Inflammatory macrophage treated with lipopolysaccharide for 1 hour (primary cell): Measurements from ENCODE around the gene ATF5.
"Not testable (repeated sequence)": the region's sequence is repeated elsewhere in the genome, so short reads cannot be mapped to it uniquely, and the experiment has no call there.

Experiments used
- DNase-seq, 2 donors: peaks; one replicate each; pipeline ENCODE4 v3.0.0-alpha.2; 2020 to 2022

Gene ATF5

DNA sequence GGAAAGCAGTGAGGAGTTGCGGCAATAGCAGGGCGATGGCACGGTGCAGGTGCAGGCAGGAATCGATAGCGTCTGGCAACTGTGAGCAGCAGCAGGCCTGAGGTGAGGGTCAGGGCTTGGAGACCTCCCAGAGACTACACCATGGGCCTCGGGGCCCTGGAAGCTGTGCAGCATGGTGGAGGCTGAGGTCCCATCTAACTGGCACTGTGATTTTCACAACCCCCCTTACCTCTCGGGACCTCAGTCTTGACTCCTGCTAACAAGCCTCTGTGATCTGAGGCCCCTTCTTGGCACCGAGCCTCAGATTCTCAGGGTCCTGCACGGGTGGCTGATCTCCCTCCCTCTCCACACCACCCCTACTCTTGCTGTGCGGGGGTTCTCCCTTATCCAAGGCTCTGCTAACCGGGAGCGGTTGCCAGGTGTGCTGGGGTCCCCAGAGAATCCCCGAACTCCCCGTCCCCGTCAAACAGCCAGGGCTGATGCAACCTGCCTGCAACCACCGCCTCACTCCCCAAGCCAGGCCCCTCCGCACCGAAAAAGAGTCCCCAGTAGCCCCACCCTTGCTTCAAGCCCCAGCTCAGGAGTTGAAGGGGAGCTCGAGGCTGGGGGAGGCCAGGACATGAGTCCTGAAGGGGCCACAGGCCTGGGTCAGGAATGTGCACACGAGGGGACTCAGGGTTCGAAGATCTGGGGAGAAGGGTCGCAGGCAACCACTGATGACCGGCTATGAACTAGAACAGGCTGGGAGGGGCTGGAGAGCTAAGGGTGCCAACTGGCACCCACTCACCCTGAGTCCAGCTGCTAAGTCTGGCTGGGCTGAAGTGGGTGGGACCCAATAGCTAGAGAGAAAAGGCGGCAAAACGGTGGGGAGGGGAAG, 4.8 kb upstream of the ATF5 start:
- no peak for DNase-seq

DNA sequence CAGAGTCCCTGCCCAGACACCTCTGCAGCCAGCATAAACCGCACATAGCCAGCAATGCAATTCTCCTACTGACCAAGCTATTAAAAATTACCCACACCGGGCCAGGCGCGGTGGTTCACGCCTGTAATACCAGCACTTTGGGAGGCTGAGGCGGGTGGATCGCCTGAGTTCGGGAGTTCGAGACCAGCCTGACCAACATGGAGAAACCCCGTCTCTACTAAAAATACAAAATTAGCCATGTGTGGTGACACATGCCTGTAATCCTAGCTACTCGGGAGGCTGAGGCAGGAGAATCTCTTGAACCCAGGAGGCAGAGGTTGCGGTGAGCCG, 4.2 kb upstream of the ATF5 start:
- not testable (repeated sequence) for DNase-seq

DNA sequence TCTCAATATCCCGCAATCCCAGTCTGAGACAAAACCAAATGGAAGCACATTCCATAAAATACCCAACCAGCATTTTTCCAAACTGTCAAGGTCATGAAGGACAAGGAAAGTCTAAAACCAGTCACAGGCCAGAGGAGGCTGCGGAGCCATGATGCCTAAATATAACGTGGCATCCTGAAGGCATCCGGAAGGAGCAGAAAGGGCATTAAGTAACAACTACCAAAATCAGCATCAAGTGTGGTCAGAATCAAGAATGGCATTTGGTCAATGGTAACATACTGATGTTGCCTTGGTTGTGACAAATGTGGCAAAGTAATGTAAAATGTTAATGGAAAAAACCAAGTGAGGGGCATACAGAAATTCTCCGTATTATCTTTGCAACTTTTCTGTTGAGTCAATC, 3.5 kb upstream of the ATF5 start:
- DNase-seq: no peak

DNA sequence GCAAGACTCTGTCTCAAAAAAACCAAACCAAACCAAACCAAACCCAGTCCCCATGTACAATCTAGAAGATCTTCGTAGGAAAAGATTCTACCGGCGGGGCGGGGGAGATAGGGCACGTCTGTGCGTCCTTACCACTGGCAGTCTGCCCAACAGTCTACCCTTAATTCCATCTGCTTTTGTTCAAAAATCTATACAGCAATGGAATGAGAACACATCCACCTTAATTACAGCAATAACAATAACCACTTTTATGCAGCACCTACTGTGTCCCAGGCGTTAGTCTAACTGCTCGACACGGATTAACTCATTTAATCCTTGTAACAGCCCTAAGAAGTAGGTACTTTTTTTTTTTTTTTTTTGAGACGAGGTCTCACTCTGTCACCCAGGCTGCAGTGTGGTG, 2.5 kb upstream of the ATF5 start:
- DNase-seq: no peak

DNA sequence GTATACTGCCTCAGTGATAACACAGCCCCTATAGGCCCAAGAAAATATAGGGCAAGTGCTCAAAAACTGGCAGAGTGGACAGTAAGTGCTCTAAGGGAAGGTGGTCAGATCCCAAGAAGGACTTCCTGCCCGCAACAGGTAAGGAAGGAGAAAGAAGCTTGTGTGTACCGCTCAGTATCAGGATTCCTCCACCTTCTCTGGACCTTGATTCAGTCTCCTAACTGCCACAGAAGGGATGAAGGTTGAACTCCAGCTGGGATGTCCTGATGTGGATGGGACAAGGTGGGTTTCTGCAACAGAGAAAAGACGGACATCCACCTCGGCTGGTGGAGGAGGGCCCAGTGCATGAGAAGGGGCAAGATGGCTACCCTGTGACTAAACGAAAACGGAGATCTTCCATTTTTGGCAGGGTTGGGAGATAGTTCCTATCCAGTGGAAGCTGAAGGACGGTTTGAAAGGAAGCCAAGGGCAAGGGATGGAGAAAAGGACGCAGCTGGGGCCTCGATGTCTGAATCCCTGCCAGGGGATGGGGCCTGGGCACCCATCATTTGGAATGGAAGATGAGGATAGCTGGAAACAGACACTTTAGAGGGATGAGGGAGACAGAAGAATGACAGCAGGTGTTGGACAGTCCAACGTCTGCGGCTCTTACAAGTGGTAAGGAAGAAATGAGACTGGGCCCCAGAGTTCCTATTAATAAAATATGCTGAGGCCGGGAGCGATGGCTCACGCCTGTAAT, 1.3 kb upstream of the ATF5 start:
- DNase-seq: no peak

DNA sequence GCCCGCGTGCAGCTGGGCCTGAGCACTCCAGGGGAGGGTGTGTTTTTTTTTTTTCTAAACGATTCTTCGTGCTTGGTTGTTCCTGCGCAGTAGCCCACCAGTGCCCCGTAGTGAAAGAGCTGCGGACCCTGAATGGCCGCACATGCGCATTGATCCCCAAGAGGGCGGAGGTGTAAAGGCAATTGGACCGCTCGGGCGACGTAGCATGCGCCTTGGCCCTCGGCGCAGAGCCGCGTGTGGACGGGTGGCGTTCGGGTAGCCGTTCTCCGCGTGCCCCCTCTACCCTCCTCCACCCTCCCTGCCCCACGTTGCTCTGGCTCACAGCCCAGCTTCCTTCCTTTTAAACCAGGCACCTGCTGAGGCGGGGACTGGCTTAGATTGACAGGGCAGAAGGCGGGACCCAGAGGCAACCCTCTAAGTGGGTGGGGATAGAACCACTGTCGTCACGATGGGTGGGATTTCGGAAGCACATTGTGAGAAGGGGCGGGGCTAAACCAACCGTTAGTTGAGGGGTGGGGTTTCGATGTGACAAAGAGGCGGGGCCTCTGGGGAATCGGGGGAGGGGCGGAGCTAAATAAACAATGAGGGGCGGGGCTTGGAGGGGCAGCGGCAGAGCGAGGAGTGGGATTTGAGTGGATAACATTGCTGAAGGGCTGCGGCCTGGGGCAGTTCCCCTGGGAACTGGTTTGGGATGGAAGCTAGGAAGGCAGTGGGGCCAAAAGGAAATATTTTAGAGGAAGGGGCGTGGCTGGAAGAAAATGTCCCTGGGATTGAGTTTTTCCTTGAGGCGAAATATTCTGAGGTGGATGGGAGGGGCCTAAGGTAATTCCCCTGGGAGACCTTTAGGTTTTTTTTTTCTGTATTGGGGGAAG, 842 bp downstream of the ATF5 start:
- peak; percentile 91 to 98 for DNase-seq

DNA sequence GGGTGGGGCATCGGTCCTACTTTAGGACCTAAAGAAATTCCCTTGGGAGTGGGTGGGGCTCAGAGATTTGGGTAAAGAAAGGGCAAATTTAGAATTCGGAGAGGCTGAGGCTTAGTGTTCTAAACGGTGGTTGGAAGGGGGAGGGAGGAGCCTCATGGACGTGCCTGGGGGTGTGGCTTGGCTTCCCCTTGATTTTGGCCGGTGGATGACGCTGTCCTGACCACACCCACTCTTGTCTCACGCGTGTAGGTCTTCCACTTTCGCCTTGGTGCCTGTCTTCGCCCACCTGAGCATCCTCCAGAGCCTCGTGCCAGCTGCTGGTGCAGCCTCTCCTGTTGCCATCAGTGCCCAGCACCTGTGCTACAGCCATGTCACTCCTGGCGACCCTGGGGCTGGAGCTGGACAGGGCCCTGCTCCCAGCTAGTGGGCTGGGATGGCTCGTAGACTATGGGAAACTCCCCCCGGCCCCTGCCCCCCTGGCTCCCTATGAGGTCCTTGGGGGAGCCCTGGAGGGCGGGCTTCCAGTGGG, 1.5 kb downstream of the ATF5 start:
- DNase-seq: peak in 1 of 2 donors; percentile 34

DNA sequence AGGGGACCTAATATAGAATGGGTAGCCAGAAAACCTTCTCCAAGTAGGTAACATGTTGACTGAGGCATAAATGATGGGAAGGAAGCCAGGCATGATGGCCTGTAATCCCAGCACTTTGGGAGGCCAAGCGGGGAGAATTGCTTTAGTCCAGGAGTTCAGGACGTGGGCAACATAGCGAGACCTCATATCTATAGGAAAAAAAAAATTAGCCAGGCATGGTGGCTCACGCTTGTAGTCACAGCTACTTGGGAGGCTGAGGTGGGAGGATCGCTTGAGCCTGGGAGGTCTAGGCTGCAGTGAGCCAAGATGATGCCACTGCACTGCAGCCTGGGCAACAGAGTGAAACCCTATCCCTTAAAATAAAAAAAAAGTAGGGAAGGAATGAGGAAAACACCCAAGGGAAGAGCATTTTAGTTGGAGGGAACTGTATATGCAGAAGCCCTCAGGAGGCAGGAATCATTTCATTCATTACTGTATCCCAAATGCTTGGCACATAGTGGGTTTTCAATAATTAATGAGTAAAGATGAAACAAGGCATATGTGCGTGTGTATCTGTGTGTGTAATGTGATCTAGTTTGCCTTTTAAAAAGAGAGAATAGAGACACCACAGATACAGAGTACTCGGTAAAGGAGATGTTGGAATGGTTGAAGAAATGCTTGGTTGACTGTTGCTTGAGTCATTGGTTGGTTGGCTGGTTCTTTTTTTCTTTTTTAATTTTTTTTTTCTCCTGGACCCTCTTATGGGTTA, 2.5 kb downstream of the ATF5 start:
- DNase-seq: no peak

DNA sequence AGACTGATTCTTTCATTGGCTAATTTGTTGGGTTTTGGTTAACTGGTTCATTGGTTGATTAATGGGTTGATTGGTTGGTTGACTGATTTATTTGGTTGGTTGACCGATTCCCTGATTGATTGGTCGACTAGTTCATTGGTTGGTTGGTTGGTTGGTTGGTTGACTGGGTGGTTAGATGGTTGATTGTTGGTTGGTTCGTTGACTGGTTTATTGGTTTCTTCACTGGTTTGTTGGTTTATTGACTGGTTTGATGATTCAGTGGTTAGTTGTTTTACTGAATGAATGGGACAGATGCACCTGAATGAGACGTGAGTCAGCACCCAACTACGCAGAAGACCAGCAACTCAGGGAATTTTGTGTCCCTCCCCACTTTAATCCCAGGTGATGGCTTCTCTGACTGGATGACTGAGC, 3.0 kb downstream of the ATF5 start:
- no peak for DNase-seq

DNA sequence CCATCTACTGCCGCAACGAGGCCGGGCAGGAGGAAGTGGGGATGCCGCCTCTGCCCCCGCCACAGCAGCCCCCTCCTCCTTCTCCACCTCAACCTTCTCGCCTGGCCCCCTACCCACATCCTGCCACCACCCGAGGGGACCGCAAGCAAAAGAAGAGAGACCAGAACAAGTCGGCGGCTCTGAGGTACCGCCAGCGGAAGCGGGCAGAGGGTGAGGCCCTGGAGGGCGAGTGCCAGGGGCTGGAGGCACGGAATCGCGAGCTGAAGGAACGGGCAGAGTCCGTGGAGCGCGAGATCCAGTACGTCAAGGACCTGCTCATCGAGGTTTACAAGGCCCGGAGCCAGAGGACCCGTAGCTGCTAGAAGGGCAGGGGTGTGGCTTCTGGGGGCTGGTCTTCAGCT, 3.7 kb downstream of the ATF5 start:
- DNase-seq: no peak

DNA sequence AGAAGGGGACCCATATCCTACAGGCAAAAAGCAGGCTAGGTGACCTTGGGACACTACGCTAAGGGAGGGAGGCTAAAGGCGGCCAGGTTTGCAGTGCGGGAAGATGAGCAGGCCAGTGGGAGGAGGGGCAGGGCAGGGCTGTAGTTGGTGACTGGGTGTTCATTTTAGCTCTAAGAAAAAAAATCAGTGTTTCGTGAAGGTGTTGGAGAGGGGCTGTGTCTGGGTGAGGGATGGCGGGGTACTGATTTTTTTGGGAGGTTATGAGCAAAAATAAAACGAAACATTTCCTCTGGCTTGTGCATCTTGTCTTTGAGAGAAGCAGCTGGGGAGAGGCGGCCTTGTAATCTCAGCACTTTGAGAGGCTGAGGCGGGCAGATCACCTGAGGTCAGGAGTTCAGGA, 4.6 kb downstream of the ATF5 start:
- no peak for DNase-seq

DNA sequence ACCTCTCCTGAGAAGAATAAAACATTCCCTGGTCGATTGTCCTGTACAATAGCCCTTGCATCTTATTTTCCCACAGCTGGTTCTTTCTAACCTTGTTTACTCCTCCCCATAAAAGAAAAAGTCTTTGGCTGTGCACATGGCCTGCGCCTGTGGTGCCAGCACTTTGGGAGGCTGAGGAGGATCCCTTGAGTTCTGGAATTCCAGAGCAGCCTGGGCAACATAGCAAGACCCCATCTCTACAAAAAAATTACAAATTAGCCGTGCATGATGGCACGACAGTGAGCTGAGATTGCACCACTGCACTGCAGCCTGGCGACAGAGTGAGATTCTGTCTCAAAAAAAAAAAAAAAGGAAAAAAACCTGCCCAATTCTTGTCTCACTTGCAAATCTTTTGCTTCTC, 7.5 kb downstream of the ATF5 start:
- no peak for DNase-seq

DNA sequence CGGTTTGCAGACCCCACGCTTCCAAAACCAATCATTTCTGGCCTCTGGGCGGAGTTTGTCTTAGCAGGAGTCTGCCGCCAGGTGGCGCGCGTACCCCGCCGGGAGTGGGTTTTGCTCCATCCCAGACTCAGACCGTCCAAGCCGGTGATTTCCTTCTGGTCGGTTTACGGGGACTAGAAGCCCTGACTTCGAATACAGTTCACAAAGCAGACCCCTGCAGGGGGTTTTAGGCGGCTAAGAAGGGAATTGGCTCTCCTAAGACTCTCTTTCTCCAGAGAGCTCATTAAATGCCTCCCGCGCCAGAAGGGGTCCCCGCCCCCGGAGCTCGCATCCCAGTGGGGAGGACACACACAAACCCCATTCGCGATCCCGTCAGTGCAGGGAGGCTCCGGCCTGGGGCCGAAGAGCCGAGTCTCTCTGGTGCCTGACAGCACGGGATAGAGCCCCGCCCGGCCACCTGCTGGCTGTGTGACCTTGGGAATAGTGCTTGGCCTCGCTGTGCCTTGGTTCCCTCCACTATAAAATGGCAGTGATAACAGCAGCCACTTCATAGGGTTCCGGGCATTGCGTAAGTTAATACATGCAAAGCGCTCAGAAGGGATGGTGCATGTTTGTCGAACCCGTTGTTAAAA, 8.9 kb downstream of the ATF5 start:
- DNase-seq: peak; percentile 49 to 94

DNA sequence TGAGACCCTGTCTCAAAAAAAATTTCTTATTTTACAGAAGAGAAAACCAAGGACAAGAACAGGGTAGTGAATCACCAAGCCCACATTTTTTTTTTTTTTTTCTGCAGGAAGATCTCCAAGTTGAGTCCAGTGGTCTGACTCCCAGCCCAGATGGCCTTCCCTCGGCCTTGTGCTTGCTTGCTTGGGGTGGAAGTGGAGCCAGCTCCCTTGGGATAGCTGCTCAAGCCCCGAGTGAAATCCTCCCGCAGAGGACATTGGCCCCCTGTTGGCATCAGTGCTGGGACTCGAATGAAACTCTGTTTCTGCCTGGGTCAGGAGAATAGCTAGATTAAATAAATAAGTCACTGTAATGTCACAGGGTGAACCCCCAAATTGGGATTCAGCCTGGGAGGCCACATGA, 9.7 kb downstream of the ATF5 start:
- no peak for DNase-seq

DNA sequence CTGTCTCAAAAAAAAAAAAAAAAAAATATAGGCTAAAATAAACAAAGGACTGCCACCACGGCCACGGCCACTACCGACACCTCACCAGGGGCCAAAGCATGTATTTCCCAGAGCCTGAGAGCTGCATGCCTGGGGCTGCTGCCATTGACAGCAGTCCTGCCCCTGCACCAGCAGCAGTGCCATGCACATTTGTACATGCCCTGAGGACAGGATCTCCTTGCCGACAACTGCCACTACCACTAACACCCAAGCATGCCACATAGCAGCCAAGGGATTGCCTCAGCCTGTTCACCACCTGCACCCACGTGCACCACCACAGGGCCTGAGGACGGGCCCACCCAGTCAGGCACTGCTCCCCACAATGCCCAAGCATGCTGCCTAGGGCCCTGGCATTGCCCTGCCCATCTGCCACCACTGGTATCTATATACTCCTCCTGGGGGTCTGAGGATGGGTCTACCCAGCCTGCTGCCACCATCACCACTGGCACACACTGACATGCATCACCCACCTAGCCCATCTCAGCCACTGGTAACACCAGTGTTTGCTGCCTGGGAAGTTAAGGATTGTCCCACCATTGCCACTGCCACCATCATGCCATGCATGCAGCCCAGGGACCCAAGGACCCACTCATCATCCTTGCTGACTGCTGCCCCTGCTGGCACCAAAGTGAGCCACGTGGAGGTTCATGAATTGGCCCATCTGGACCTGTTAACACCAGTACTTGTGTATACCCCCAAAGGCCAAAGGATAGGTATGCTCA, 10.9 kb downstream of the ATF5 start:
- DNase-seq: no peak

DNA sequence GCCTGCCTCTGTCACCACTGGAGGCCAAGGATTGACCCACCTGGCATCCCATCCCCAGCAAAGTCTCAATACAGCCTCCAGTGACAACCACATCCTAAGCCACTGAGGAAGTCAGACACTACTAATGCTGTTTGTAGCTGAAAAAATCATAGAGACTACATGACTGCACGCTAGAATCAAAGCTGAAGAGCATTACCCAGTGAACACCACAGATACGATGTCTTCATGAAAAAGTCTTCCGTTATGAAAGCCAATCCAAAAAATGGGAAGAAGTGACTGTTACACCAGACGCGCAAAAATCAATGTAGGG, 11.4 kb downstream of the ATF5 start:
- DNase-seq: no peak

DNA sequence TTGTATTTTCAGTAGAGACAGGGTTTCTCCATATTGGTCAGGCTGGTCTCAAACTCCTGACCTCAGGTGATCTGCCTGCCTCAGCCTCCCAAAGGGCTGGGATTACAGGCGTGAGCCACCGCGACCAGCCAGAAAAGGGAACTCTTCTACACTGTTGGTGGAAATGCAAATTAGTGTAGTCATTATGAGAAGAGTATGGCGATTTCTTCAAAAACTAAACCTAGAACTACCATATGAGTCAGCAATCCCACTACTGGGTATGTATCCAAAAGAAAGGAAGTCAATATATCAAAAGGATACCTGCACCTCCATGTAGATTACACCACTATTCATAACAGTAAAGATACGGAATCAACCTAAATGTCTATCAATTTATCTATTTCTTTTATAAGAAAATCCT, 15.6 kb downstream of the ATF5 start:
- DNase-seq: peak; percentile 79

DNA sequence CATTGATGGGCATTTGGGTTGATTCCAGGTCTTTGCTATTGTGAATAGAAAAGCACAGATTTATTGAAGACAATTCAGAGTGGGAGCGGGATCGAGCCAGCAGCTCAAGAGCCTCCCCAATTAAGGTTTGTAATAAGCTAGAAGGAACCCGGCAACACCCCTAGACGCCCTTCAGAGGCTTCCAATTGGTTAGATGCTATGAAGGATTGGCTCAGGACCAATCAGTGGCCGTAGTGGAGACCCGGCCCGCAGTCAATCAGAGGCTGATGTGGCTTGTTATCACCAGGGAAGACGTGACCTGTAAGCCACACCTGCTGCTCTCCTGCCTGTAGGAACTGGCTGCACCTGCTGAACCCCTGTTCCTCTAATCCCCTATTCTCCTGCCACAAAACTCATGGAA, 17.4 kb downstream of the ATF5 start:
- DNase-seq: no peak

DNA sequence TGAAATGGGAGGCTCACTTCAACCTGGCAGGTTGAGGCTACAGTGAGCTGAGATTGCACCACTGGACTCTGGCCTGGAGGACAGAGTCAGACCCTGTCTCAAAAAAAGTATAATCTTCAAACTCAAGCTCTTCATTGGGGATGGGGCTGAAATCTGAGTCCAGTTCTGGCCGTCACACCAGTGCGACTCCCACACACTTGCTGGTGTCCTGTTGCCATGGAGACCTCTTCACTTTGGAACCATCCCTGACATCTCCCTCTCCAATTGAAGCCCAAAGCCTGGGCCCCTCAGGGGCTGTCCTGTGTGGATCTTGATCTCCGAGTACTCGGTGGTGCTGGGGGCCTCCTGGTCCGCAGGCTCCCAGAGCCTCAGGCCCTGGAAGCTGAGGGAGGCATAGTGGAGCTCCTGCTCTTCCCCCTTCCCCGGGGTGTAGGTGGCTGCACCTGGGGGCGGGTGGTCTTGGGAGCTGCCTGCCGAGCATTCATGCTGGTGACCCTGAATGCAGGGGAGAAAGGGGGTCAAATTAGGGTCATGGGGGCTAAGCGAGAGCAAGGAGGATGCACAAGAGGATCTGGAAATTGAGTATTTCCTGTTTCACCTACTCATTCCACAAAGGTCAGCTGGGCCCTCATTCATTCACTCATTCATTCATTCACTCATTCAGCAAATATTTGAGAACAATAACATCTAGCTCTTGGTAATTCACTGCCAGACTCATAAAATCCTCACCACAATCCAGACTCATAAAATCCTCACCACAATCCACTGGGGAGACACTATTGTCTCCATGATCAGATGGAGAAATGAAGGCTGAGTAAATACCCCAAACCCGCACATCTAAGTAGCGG, 21.0 kb downstream of the ATF5 start:
- DNase-seq: no peak

DNA sequence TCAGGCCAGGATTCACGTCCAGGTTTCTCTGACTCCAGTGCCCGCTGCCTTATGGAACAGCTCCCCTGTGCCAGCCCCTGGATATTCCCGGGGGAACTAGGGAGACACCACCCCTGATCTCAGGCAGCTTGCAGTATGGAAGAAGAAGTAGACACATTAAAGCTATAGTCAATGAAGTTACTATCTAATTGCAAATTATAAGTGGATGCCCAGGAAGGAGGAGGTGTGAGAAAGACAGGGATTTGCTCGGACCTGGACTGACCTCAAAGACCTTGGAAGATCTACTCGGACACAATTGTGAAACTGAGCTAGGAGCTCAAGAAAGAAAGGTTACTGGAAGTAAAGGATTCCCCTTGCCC, 21.6 kb downstream of the ATF5 start:
- no peak for DNase-seq
